Heart left ventricle (tissue), 13 donors: ENCODE results near the gene FAM89B.

Experiments
- CTCF ChIP-seq, 12 donors: fragments of 200-600 bp; sonication (generic) in 4 of 12; IDR thresholded peaks; one replicate each; pipeline versions ENCODE4 v1.5.0 to v1.8.0; 2018 to 2022; ENCODE audit warnings: antibody characterized with exemption in 12 of 12, mild to moderate bottlenecking in 5 of 12
- POLR2A ChIP-seq, 2 donors: fragments of 450-650 bp; IDR thresholded peaks; one replicate each; pipeline ENCODE4 v1.6.1; 2017; ENCODE audit warnings: antibody characterized with exemption in 2 of 2, mild to moderate bottlenecking in 2 of 2, moderate library complexity in 2 of 2
- donor health status: ischemic (EF 13 %, LVEDD 7.1; RV severe dilation, severe dysfunction).
- donor health status: DM: no; HTN: yes; CAD: no.
- donor health status: DM: no; HTN: no; CAD: no.
- donor health status: ischemic (EF 25% LVEDD 6.9; RV normal size, moderate dysfunction).
- donor health status: ischemic (EF 25% LVEDD 5.7; RV mildly dilated, moderate dysfunction).
- donor health status: ischemic (EF 35%, LVEDD 5.7; RV mildly dilated, moderate dysfunction).
- donor health status: nonischemic (EF 11% LVEDD 7.7; RV severe dilation, severe dysfunction).
- donor health status: DM: yes; HTN: yes; CAD: no.
- donor health status: PGD.
- donor health status: ischemic (EF 29% LVEDD 5.4; RV normal size, mild dysfunction).
- donor health status: nonischemic (EF 23%, LVEDD 6.1; RV moderate dilation, normal function).

GRCh38 chr11:65565624-65566453 is 6.5 kb upstream of the FAM89B start:
- TF ChIP-seq POLR2A (IDR thresholded peaks at IDR 0.05): no peak
- no peak for TF ChIP-seq CTCF (IDR thresholded peaks at IDR 0.05)
